PC-3 (cell line): Measurements from ENCODE around the gene MRPL51. TPM values are rescaled to one million over a fixed set of nuclear protein-coding genes. Genes with fewer than 3 reads are reported as not detected.
"Not testable (repeated sequence)": the region's sequence is repeated elsewhere in the genome, so short reads cannot be mapped to it uniquely, and the experiment has no call there.

Experiments used
- ATAC-seq: fragments of 200-7000 bp; cut with Tn5 transposase; 2 replicates; pipeline ENCODE4 v1.9.1; 2020; ENCODE audit warnings: mild to moderate bottlenecking, moderate library complexity
- BruUV-seq: library from RNA; stranded (reverse); fragments of 400-500 nt; replicated peaks from 2 replicates; lab custom pipeline; 2021; lab: Mats Ljungman, UMichigan
- CTCF ChIA-PET: fragments of 300-600 bp; sonication (Branson Sonifier 250); formaldehyde crosslinking; loops from one replicate; lab custom pipeline; 2022; ENCODE audit warnings: antibody characterized with exemption; lab: Charles Lee
- POLR2A ChIA-PET: fragments of 300-600 bp; sonication (Branson Sonifier 250); formaldehyde crosslinking; loops from one replicate; lab custom pipeline; 2022; ENCODE audit warnings: antibody characterized with exemption; ENCODE audit not compliant: unreplicated experiment; lab: Charles Lee
- DNase-seq: peaks from one replicate; pipeline ENCODE4 v3.0.0-alpha.2; 2015
- H2AFZ ChIP-seq: fragments of 300-600 bp; sonication (generic); 2 replicates; pipeline ENCODE4 v1.6.0; 2016; ENCODE audit warnings: antibody characterized with exemption, low read length
- H3F3A ChIP-seq: fragments of 300-600 bp; sonication (generic); one replicate; pipeline ENCODE4 v1.6.0; 2017; ENCODE audit warnings: antibody characterized with exemption, low read length, control low read depth, mild to moderate bottlenecking; ENCODE audit not compliant: unreplicated experiment
- H3K27ac ChIP-seq: fragments of 300-600 bp; sonication (generic); 2 replicates; pipeline ENCODE4 v1.5.1; 2016; ENCODE audit warnings: mild to moderate bottlenecking, low read length
- H3K27me3 ChIP-seq: fragments of 300-600 bp; sonication (generic); 2 replicates; pipeline ENCODE4 v1.6.1; 2016; ENCODE audit warnings: low read length, mixed read lengths
- H3K36me3 ChIP-seq: fragments of 300-600 bp; sonication (generic); 2 replicates; pipeline ENCODE4 v1.6.1; 2016; ENCODE audit warnings: low read depth, mixed run types, low read length, mixed read lengths
- H3K4me1 ChIP-seq: fragments of 300-600 bp; sonication (generic); 2 replicates; pipeline ENCODE4 v1.5.1; 2016; ENCODE audit warnings: low read length; ENCODE audit not compliant: insufficient read depth
- H3K4me2 ChIP-seq: fragments of 300-600 bp; sonication (generic); 2 replicates; pipeline ENCODE4 v1.6.0; 2016; ENCODE audit warnings: low read length
- H3K4me3 ChIP-seq: fragments of 300-600 bp; sonication (generic); 2 replicates; pipeline ENCODE4 v1.5.1; 2016; ENCODE audit warnings: mild to moderate bottlenecking, low read length, mixed read lengths
- H3K79me2 ChIP-seq: fragments of 300-600 bp; sonication (generic); 2 replicates; pipeline ENCODE4 v1.6.1; 2017; ENCODE audit warnings: low read length, mixed read lengths
- H3K9ac ChIP-seq: fragments of 300-600 bp; sonication (generic); 2 replicates; pipeline ENCODE4 v1.6.0; 2016; ENCODE audit warnings: mild to moderate bottlenecking, low read length
- H3K9me2 ChIP-seq: fragments of 300-600 bp; sonication (generic); replicated peaks from 2 replicates; pipeline ENCODE4 v1.6.1; 2016; ENCODE audit warnings: mixed run types, low read length, mixed read lengths
- H3K9me3 ChIP-seq: fragments of 300-600 bp; sonication (generic); 2 replicates; pipeline ENCODE4 v1.6.1; 2016; ENCODE audit warnings: low read length, mixed read lengths
- H4K20me1 ChIP-seq: fragments of 300-600 bp; sonication (generic); 2 replicates; pipeline ENCODE4 v1.6.1; 2016; ENCODE audit warnings: low read length, mixed read lengths
- EZH2 ChIP-seq: fragments of 300-600 bp; sonication (generic); IDR thresholded peaks from one replicate; pipeline ENCODE4 v1.6.1; 2017; ENCODE audit warnings: antibody characterized with exemption, mild to moderate bottlenecking, low read length; ENCODE audit not compliant: unreplicated experiment
- EZH2phosphoT487 ChIP-seq: fragments of 300-600 bp; sonication (generic); IDR thresholded peaks from 2 replicates; pipeline ENCODE4 v1.6.1; 2018; ENCODE audit warnings: mild to moderate bottlenecking, antibody characterized with exemption, low read length, borderline replicate concordance
- intact Hi-C: fragments of 100-400 bp; cut with micrococcal nuclease; formaldehyde crosslinking; loops from 2 replicates; pipeline ENCODE4 v1.9.0; 2023
- total RNA-seq: library from RNA; depleted of rRNA; stranded (reverse); fragments of >200 nt; gene quantifications from 2 replicates; pipeline ENCODE4 v1.2.3, GENCODE V29; 2014
- TF ChIP-seq, protein P1 (sequence below): fragments of 300-600 bp; sonication (generic); conservative IDR thresholded peaks from 2 replicates; pipeline ENCODE4 v1.5.1; 2017; ENCODE audit warnings: antibody characterized with exemption, low read depth, mild to moderate bottlenecking, low read length

Gene MRPL51
- total RNA-seq, 1 experiment from 2014 or later = 157 TPM

DNA sequence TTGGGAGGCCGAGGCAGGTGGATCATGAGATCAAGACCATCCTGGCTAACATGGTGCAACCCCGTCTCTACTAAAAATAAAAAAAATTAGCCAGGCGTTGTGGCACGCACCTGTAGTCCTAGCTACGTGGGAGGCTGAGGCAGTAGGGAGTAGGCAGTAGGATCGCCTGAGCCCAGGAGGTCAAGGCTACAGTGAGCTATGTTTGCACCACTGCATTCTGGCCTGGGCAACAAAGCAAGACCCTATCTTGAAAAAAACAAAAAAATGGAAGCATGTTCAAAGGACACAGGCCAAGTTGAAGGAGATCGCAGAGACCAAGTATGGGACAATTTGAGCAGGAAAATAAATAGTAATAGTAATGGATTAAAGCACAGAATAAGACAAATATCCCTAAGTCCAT lies 15.0 kb upstream of the MRPL51 start:
- ChIA-PET POLR2A (no interaction called here), CTCF (no interaction called here)
- DNase-seq (no peak), ATAC-seq (no peak)
- Histone ChIP-seq H3K9ac (no peak overlapping the region), H3F3A (no peaks in the 10 kb centered on the region), H3K36me3 (peaks cover 24% of the 10 kb centered on the region), H3K4me1 (no peaks in the 10 kb centered on the region), H3K4me3 (no peak overlapping the region), H3K9me2 (no peaks in the 10 kb centered on the region), H4K20me1 (no peaks in the 10 kb centered on the region), H3K9me3 (no peaks in the 10 kb centered on the region), H3K27ac (no peak overlapping the region), H3K79me2 (peaks cover 35% of the 10 kb centered on the region; the same call in 1 of the 2 replicates), H2AFZ (no peak overlapping the region), H3K4me2 (no peak overlapping the region), H3K27me3 (no peaks in the 10 kb centered on the region)
- TF ChIP-seq EZH2phosphoT487 (no peak), EZH2 (no peak)
- TF ChIP-seq, protein P1, sequence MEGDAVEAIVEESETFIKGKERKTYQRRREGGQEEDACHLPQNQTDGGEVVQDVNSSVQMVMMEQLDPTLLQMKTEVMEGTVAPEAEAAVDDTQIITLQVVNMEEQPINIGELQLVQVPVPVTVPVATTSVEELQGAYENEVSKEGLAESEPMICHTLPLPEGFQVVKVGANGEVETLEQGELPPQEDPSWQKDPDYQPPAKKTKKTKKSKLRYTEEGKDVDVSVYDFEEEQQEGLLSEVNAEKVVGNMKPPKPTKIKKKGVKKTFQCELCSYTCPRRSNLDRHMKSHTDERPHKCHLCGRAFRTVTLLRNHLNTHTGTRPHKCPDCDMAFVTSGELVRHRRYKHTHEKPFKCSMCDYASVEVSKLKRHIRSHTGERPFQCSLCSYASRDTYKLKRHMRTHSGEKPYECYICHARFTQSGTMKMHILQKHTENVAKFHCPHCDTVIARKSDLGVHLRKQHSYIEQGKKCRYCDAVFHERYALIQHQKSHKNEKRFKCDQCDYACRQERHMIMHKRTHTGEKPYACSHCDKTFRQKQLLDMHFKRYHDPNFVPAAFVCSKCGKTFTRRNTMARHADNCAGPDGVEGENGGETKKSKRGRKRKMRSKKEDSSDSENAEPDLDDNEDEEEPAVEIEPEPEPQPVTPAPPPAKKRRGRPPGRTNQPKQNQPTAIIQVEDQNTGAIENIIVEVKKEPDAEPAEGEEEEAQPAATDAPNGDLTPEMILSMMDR = no peak
- intact Hi-C loops = no loop called here
- BruUV-seq = no TSS peak

DNA sequence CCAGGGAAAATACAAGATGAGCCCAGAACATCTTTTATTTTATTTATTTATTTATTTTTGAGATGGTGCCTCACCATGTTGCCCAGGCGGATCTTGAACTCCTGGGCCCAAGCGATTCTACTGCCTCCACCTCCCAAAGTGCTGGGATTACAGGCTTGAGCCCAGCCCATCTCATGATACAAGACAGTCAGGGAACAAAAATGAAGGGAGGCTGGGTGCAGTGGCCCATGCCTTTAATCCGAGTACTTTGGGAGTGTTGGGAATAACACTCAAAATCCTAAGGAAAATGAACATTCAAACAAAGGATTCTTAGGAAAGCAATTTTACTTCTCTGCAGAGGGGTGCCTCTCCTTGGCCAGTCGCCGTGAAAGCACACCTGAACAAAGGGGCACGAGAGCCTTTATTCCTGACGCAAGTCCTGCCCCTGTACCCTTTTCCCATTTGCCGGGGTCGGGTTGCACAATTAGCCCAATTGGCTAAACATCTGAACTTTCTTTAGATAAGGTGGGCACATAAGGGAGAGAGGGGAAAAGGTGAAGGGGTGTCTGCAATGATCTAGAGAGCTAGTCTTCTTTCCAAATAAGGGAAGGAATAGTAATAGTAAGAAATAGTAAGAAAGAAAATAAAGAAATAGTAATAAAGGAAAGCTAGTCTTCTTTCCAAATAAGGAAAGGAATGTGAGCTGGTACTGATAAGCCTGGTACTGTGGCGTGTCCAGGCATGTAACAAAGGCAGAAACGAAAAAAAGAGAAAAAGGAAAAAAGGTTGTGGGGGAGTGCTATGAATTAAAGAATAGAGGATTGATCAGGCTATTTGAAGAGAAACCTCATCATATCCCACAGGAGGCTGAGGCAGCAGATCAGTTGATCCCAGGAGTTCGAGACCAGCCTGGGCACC lies 14.3 kb upstream of the MRPL51 start:
- no peak for ATAC-seq
- Histone ChIP-seq H3K79me2 (peaks cover 38% of the 10 kb centered on the region; the same call in 1 of the 2 replicates), H2AFZ (no peak overlapping the region), H3K4me1 (no peaks in the 10 kb centered on the region), H3K36me3 (peaks cover 18% of the 10 kb centered on the region), H3K27me3 (no peaks in the 10 kb centered on the region), H3F3A (no peaks in the 10 kb centered on the region), H3K9me2 (no peaks in the 10 kb centered on the region), H3K4me2 (no peak overlapping the region), H3K9ac (no peak overlapping the region), H4K20me1 (no peaks in the 10 kb centered on the region), H3K9me3 (no peaks in the 10 kb centered on the region), H3K27ac (no peak overlapping the region), H3K4me3 (no peak overlapping the region)
- CTCF ChIA-PET = no interaction called here
- POLR2A ChIA-PET = no interaction called here
- BruUV-seq = no TSS peak
- intact Hi-C loops = no loop called here
- TF ChIP-seq EZH2 = no peak
- no peak for TF ChIP-seq EZH2phosphoT487
- TF ChIP-seq, protein P1 = no peak
- no peak for DNase-seq

DNA sequence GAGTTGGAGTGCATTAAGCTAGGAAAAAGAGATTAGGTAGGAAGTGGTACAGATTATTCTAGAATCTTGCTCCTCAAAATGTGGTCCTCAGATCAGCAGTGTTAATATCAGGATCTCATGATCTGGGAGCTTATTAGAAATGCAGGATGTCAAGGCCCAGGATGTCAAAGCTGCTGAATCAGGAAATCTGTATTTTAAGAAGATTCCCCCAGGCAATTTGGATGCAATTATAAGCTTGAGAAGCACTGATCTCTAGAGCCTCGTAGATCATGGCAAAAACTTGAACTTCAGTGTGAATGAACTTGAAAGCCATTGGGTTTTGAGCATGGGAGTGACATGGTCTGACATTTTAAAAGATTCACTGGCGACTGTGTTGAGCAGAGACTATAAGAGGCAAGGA lies 7.4 kb upstream of the MRPL51 start:
- no peak for TF ChIP-seq EZH2phosphoT487
- TF ChIP-seq EZH2 = no peak
- TF ChIP-seq, protein P1 = no peak
- POLR2A ChIA-PET = no interaction called here

DNA sequence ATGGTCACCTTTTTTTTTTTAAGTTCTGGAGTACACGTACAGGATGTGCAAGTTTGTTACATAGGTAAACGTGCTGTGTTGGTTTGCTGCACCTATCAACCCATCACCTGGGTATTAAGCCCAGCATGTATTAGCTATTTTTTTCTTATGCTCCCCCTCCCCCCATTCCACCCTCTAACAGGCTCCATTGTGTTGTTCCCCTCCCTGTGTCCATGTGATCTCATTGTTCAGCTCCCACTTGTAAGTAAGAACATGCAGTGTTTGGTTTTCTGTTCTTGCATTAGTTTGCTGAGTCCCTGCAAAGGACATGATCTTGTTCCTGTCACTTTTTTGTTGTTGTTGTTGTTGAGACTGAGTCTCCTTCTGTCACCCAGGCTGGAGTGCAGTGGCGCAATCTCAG lies 4.2 kb upstream of the MRPL51 start:
- Histone ChIP-seq H3K4me2 (peak overlapping the region; percentile 17; the same call in 1 of the 2 replicates), H3K4me1 (peaks cover 15% of the 10 kb centered on the region), H3K36me3 (peaks cover 19% of the 10 kb centered on the region), H3K79me2 (peaks cover 76% of the 10 kb centered on the region)
- H3K27ac ChIP-seq, H4K20me1 ChIP-seq, H3K9me2 ChIP-seq, H3K9me3 ChIP-seq, CTCF ChIA-PET, H3K4me3 ChIP-seq, POLR2A ChIA-PET, ATAC-seq, H3K9ac ChIP-seq, H2AFZ ChIP-seq, intact Hi-C loops, H3F3A ChIP-seq, BruUV-seq, DNase-seq, H3K27me3 ChIP-seq: not testable (repeated sequence)

More for the DNA sequence above, 7.4 kb upstream of the MRPL51 start:
- Histone ChIP-seq H3F3A (no peaks in the 10 kb centered on the region), H3K4me3 (no peak overlapping the region), H3K36me3 (peaks cover 18% of the 10 kb centered on the region), H3K27ac (no peak overlapping the region), H3K4me1 (peaks cover 4% of the 10 kb centered on the region), H3K9me2 (no peaks in the 10 kb centered on the region), H2AFZ (no peak overlapping the region), H3K4me2 (no peak overlapping the region), H4K20me1 (no peaks in the 10 kb centered on the region), H3K79me2 (peaks cover 73% of the 10 kb centered on the region), H3K9ac (no peak overlapping the region), H3K27me3 (no peaks in the 10 kb centered on the region), H3K9me3 (no peaks in the 10 kb centered on the region)
- intact Hi-C loops = no loop called here
- no peak for ATAC-seq
- BruUV-seq = no TSS peak
- CTCF ChIA-PET = no interaction called here
- DNase-seq = no peak
